ENCODE measurements around the gene MROH9.

Gene MROH9

DNA sequence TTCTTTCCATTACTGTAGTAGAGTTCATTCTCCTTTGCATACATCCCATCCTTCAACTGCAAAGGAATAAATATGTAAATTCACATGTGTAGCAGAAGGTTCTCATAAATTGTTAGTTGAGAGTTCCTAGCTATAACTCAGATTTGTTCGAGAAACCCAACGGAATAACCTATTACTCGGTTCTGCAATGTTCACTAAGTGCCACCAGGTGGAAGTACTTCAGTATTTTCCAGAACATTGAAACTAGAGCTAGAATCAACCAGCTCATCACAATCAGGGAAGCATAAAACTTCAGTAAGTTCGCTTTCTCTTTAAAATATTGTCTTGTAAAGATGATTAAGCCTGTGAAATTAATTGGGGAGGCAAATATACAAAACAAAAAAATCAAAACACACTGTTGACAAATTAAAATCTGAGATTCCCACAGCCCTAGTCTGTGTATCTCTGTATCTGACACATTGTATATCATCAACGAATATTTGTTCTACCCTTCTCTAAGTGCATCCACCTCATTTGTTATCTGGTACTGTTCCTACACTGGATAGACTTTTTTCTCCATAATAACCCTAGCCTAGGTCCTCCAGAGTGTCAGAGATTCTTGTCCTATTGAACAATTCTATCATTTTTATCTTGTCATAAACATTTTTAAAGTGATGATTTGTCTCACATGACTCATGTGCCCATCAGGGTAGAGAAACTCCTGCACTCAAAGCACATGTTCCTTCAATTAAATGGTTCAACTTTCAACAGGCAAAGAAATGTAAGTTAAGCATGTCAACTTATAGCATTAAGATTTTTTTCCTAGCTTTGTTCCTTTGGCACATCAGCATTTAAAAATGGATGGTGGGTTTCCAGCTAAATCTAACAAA is 31.9 kb downstream of the MROH9 start:
- peak; percentile 44 for DNase-seq (ENCODE audit: low spot score)

DNA sequence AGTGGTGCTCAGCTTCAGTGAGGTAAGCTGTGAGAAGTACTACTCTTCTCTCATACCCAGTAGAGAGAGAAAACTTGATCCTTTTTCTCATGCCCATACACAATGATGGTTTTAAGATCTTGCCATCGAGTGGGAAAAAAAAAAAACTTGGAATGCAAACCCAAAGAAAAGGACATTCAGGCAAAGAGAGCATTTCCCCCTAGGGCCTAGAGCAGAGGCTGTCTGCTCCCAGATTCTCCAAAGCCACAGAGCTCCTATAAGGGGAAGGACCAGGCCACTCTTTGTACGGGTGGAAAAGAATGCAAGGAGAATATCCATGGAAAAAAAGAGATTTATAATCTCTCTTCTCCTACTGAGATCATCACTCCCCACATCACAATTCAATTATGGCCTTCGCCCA is 34.9 kb downstream of the MROH9 start:
- no peak for DNase-seq (ENCODE audit: low spot score)

DNA sequence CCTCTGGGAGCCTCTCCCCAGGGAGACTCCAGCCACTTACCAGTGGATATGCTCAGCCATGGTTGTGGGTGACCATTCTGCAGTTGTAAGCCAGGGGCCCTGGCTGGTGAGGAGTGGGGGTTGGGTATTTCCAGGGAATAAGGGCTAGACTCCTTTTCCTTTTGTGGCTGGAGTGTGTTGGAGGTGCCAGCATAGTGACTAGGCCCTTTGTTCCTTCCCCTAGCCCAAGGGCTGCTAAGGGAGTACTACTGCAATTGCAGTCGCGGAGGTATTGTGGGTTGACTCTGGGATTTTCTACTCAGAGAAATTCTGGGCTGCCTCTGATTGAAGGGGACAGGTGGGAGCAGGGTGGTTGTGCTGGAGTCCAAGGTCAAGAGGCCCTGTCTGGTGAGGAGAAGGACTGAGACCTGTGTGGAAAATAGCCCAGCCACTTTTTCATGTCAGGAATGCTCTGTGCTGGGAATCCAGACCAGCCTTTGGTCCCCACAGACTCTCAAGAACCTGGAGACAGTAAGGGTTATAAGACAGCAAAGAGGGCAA is 43.1 kb downstream of the MROH9 start:
- no peak for DNase-seq (ENCODE audit: low spot score)

DNA sequence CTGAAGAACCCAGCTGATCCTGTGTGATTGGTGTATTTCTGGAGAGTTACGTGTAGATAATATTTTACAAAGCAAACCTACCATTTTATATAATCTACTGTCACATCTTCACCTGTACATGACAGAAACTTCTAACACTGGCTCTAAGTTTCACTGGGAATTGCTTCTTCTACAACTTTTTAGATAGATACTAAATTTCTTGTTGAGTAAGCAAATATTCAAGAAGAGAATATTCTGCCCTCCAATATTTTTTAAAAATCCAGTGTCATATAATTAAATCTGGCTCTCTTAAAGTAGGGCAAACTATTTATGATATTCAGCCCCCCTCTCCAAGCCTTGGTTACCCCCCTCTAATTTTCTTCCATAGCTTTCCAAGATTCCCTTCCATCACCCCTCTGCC is 50.1 kb downstream of the MROH9 start:
- DNase-seq (ENCODE audit: low spot score), result no peak

DNA sequence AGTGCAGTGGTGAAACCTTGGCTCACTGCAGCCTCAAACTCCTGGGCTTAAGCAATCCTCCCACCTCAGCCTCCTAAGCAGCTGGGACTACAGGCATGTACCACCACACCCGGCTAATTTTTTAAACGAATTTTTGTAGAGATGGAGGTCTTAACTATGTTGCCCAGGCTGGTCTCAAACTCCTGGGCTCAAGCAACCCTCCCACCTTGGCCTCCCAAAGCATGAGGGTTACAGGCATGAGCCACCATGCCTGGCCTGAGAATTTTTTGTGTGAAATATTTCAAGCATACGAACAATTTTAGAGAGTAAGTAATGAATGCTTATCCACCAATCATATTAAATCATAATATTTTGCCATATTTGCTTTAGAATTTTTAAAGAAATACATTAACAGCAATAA is 51.6 kb downstream of the MROH9 start:
- DNase-seq (ENCODE audit: low spot score), result no peak

DNA sequence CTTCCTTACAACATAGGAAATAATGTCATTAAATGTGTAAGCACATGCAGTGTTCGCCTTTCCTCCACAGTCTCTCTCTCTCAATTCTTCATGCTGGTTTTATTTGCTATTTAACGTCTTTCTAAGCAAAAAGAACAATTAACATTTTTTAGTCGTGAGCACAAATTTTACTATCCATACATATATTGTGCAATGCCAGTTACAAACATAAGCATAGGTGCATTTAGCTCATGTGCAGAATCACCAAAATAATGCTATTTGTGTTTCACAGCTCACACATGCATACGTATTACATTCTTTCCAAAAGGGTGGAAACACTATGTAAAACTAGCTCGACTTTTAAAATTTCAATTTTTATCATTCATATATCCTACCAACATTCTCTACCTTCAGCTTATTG is 52.1 kb downstream of the MROH9 start:
- DNase-seq (ENCODE audit: low spot score), result no peak

DNA sequence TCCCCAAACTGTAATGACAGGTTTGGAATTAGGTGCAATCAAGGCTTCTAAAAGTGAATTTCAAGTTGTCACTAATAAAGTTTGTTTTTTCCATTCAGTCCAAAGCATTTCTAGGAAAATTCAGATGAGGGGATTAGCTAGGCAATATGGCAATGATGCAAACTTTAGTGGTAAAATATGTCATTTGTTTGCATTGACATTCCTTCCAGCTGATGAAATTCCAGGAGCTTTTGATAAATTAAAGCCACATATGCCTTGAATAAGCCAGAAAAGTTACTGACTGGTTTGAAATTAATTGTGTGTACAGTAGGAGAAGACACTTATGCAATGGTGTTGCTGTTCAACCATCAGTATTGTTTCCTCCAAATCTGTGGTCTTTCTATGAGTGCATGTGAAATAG is 57.8 kb downstream of the MROH9 start:
- DNase-seq (ENCODE audit: low spot score), result no peak

DNA sequence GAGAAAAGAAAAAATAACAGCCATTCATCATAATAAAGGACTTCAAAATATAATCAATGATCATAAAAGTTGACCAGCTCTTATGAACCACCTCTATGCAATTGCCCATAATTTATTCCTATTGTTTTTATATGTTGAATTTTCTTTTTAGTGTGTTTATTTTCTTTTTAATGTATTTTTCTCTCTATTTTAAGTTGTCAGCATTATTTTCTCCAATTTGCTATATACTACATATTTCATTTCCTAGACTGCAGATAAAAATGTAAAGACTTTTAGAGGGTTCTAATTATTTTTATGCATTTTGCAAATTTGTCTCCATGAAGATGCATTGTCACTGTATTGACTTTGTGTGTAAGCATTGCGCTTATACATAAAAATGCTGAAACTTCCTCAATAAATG is 58.4 kb downstream of the MROH9 start:
- no peak for DNase-seq (ENCODE audit: low spot score)

DNA sequence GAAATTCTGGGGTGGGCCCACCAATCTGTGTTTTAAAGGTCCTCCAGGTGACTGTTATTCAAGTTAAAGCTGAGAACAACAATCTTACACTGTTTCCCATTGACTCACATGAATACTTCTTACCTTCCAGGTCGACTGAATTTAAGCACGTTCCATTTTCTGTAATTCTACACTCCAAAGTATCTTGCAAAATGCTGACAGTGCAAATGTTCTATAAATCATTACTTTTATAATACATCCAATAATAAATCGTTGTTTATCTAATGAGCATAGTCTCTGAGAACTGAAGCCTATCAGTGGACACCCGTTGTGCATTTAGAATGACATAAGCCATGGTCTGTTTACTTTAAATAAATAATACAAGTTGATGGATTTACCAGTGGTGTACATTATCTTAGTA is 79.5 kb downstream of the MROH9 start:
- DNase-seq (ENCODE audit: low spot score), result no peak

DNA sequence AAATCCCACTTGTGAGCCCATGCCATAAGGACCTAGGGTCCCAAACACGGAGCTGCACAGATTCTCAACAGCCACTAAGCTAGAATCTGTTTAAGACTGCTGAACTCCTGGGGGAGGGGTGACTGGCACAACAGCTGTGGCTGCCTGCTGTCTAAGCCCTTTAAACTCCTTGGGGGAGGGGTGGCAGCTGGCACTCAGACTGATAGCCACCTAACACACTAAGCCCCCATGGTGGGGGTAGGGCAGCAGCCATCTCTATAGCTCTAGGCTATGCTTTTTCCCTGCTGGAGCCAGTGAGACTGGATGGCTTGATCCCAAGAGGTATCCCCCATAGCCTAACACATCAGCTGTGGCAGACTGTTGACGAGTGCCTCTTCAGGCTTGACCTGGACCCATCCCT is 82.1 kb downstream of the MROH9 start:
- DNase-seq (ENCODE audit: low spot score), result no peak

DNA sequence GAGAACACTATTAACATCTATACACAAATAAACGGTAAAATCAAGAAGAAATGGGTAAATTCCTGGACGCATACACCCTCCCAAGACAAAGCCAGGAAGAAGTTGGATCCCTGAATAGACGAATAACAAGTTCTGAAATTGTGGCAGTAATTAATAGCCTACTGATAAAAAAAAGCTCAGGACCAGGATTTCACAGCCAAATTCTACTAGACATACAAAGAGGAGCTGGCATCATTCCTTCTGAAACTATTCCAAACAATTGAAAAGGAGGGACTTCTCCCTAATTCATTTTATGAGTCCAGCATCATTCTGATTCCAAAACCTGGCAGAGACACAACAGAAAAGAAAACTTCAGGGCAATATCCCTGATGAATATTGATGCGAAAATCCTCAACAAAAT is 84.6 kb downstream of the MROH9 start:
- no peak for DNase-seq (ENCODE audit: low spot score)

DNA sequence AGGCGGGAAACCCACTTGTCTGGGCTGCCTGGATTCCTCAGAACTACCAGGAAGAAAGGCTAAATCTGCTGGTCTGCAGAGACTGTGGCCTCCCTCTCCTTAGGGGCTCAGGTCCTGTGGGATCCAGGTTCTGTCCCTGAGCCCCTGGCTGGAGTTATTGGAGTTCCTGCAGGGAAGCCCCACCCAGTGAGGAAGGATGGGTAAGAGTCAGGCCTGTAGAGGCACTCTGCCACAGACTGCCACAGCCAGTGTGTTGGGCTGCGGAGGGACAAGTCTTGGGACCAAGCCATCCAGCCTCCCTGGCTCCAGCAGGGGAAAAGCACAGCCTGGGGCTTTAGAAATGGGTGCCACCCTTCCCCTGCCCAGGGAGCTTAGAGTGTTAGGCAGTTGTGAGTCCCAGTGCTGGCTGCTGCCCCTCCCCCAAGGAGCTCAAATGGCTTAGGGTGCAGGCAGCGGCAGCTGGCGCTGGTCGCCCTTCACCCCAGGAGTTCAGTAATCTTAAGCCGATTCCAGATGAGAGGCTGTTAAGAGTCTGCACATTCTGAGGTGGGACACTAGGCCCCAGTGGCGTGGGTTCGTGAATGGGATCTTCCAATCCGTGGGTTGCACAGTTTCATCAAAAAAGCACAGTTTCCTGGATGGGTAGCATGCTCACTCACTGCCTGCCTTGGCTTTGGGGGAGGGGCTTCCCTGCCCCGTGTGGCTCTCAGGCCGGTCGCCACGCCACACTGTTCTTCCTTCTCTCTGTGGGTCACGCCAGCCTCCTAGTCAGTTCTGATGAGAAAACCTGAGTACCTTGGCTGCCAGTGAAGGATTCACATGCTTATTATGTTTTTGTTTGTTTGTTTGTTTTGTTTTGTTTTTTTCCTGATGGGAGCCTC is 97.7 kb downstream of the MROH9 start:
- DNase-seq (ENCODE audit: low spot score), result no peak

DNA sequence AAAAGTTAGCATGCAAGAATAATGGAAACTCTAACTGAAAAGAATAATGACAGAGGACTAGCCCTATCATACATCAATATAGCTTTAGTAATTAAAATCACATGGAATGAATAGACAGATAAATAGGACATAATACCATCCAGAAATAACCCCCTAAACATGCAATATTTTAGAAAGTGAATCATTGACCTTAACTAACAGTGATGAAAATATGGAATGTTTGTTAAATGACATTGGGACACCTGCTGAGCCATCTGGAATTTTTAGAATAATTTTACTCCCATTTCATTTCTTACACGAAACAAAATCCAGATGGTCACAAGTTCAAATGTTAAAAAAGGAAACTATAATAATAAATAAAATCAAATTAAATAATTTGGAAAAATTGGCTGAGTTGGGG is 102.3 kb downstream of the MROH9 start:
- DNase-seq (ENCODE audit: low spot score), result no peak

DNA sequence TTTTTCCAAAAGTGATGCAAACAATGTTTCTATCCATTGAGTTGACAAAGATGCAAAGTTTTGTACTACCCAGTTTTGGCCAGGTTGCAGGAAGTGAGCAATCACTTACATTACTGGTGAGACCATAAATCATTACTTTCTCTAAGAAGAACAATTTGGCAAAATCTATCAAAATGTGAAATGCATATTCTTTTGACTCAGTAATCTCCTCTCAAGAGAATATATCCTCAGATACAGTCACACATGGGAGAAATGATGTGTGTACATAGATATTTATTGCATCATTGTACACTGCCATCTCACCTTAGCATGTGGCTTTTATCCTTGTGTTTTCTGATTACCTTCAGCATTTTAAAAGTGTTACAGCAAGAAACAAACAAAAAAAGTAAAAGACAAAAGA is 103.0 kb downstream of the MROH9 start:
- DNase-seq (ENCODE audit: low spot score), result no peak

DNA sequence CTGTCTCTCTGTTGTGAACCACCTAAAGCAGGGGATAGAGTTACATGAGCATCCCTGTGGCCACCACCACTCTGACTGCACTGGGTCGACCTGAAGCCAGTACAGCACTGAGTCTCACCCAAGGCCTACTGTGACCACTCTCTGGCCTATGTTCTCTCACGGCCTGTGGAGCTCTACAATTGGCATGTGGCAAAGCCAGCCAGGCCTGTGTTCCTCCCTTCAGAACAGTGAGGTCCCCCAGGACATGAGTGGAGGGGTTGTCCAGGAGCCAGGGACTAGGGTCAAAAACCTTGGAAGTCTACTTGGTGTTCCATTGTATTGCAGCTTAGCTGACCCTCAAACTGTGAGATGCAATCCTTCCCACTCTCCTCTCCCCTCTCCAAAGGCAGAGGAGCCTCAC is 112.7 kb downstream of the MROH9 start:
- DNase-seq (ENCODE audit: low spot score), result no peak

DNA sequence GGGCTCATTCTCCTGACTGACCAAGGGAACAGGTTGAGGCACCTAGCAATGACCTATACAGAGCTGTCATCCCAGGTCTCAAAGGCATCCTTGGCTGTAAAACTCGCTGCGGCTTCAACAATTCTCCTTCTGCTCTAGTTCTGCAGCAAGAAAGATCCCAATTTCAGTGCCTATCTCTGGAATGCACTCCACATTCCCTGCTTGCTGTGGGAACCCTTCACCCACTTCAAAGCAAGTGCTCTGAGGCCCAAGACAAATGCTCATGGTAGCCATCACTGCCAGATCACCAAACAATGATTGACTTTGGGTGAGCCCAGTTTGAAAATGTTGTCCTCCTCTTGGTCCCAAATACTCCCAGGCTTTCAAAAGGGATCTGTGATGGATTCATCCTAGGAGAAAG is 117.6 kb downstream of the MROH9 start:
- DNase-seq (ENCODE audit: low spot score), result no peak

DNA sequence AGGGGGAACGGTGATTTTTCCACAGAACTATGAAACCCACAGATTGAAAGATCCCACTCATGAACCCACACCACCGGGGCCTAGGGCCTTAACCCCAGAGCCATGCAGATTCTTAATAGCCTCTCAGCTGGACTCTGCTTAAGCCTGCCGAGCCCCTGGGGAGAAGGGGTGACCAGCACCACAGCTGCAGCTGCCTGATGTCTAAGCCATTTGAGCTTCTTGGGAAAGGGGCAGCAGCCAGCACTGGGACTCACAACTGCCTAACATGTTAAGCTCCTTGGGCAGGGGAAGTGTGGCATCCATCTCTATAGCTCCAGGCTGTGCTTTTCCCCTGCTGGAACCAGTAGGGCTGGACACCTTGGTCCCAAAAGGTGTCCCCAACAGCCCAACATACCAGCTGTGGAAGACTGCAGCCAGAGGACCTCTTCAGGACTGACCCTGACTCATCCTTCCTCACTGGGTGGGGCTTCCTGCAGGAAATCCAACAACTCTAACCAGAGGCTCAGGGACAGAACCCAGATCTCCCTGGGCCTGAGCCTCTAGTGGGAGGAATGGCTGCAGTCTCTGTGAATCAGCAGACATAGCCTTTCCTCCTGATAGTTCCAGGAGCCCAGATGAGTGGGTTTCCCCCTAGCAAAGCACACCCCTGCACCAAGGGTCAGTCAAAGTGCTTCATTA is 120.8 kb downstream of the MROH9 start:
- no peak for DNase-seq (ENCODE audit: low spot score)

DNA sequence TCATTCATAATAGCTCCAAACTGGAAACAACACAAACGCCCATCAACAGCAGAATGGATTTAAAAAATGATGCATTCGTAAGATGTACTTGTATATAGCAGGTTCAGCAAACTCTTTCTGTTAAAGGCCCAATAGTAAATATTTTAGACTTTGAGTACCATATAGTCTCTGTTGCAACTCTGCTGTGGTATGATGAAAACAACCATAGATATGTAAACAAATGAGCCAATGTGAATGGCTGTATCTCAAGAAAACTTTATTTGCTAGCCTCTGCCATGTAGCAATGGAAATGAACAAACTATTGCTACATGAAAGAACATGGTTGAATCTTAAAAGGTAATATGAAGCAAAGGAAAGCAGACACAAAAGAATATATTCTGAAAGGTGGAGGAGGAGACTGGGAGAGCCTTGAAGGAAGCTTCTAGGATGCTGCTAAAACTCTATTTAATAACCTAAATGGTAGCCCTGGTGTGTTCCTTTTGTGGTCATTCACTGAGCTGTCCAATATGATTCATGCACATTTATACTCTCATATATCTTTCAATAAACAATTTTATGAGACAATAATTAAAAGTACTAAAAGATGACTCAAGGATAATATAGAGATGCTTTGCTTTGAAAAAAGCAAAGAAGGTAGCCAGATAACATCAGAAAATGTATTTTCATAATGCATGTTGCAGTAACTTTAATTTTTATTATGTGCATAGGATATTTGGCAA is 126.2 kb downstream of the MROH9 start:
- no peak for DNase-seq (ENCODE audit: low spot score)

DNA sequence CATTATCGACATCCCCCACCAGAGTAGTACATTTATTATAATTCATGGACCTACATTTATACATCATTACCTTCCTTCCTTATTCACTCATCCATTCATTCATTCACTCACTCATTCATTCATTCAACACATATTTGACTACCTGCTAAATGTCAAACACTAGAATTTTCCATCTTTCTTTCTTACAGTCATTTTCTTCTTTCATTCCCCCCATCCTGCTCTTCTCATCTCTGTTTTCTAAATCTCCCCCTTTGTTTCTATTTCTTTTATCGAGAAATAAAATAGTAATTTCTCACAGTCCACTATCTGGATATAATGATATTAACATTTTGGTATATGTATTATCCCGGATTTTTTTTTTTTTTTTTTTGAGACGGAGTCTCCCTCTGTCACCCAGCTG is 127.6 kb downstream of the MROH9 start:
- DNase-seq (ENCODE audit: low spot score), result no peak

DNA sequence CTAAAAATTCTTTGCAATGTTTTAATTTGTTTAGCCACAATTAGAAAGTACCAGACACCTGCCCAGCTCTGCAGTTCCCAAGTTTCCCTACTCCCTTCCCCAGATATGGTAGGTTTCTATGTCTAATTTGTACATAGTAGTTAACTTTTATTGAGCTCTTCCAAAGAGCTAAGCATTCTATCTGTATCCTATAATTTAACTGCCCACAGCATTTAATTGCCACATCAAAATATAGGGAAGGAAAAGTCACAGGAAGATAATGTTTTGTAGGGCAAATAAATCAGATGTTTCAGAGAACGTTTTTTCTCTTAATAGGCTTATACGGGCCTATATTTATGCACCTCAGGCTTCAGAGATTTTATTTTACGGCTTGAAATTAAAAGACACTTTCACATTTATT is 139.7 kb downstream of the MROH9 start:
- no peak for DNase-seq (ENCODE audit: low spot score)

DNA sequence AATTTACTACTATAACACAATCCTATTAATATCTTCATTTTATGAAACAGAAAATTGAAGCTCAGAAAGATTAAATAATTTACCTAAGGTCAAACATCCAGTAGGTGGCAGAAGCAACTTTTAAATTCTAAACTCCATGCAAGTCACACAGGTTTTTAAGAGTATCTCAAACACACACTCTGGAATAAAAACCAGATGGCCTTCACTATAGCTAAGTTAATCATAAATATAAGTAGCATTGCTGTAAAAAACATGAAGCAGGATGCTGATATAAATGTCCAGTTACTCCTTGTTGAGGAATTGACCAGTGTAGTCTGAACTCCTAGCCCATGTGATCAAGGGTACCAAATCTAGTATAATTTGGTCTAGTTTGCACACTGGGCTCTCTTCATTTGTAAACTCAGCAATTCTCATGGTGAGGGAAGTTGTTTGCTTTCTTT is 146.0 kb downstream of the MROH9 start:
- peak; percentile 22 for DNase-seq (ENCODE audit: low spot score)

DNA sequence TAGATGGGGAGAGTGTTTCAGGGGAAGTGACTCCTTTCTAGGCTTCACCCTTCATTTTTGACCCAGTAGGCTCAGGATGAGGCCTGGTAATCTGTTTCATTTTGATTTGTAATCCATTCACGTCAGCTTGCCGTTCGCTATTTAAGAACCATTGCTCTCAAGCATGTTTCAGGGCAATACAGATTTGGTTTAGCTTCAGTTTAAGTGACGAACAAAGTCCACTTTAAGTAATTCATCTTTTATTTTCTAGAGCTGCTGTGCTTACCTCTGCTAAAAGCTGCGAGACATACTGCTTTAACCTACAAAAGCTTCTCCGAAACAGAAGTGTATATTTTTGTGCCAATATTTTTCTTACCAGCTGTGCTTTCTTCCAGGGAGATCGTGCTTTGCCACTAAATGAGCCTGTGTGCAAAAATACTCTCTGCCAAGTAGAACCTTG is 146.4 kb downstream of the MROH9 start:
- DNase-seq (ENCODE audit: low spot score), result peak; percentile 12
